CD14-positive monocyte (primary cell): ENCODE measurements around the gene GFI1B. TPM values are rescaled to one million over a fixed set of nuclear protein-coding genes. Genes with fewer than 3 reads are reported as not detected.

ENCODE experiments used
- DNase-seq, 3 donors: peaks; one replicate each; pipeline ENCODE4 v3.0.0-alpha.2; 2011 to 2022
- H2AFZ ChIP-seq: 2 replicates; pipeline ENCODE4 v1.6.0; 2012; ENCODE audit warnings: mild to moderate bottlenecking, low read depth, low read length, inconsistent platforms; ENCODE audit not compliant: insufficient read depth, poor library complexity, severe bottlenecking
- H3K27ac ChIP-seq, 2 donors: 1 replicate in 1 of 2; 2 replicates in 1 of 2; pipeline ENCODE4 v1.5.1; 2012 to 2013; ENCODE audit warnings: low read length in 2 of 2, control low read depth in 1 of 2, inconsistent platforms in 1 of 2, low read depth in 1 of 2, mild to moderate bottlenecking in 1 of 2
- H3K27me3 ChIP-seq, 2 donors: one replicate each; pipeline versions ENCODE4 v1.6.0 to v1.6.1; 2011 to 2013; ENCODE audit warnings: low read length in 2 of 2; ENCODE audit not compliant: control insufficient read depth in 2 of 2, insufficient read depth in 2 of 2
- H3K36me3 ChIP-seq, 2 donors: replicated peaks in 1 of 2; 1 replicate in 1 of 2; 2 replicates in 1 of 2; pipeline versions ENCODE4 v1.5.1 to v1.6.1; 2012 to 2013; ENCODE audit warnings: low read length in 2 of 2, control low read depth in 1 of 2, inconsistent platforms in 1 of 2, mild to moderate bottlenecking in 1 of 2; ENCODE audit not compliant: insufficient read depth in 2 of 2, control insufficient read depth in 1 of 2
- H3K4me1 ChIP-seq, 2 donors: 1 replicate in 1 of 2; 2 replicates in 1 of 2; pipeline versions ENCODE4 v1.5.1 to v1.6.1; 2012 to 2013; ENCODE audit warnings: low read length in 2 of 2, control low read depth in 1 of 2, inconsistent platforms in 1 of 2, mild to moderate bottlenecking in 1 of 2, moderate library complexity in 1 of 2; ENCODE audit not compliant: insufficient read depth in 2 of 2, control insufficient read depth in 1 of 2
- H3K4me2 ChIP-seq: replicated peaks from 2 replicates; pipeline ENCODE3; 2012; ENCODE audit warnings: low read length, moderate library complexity, mild to moderate bottlenecking; ENCODE audit not compliant: poor library complexity, severe bottlenecking; ENCODE audit errors: extremely low read depth
- H3K4me3 ChIP-seq, 3 experiments: fragments of 200-600 bp in 1 of 3; sonication (generic) in 1 of 3; replicated peaks in 1 of 3; 1 replicate in 2 of 3; 2 replicates in 1 of 3; pipeline ENCODE4 v1.5.1; 2011 to 2013; ENCODE audit warnings: low read length in 3 of 3, mild to moderate bottlenecking in 3 of 3, control low read depth in 2 of 3, low read depth in 2 of 3, inconsistent platforms in 1 of 3, moderate library complexity in 1 of 3
- H3K79me2 ChIP-seq: 2 replicates; pipeline ENCODE4 v1.6.0; 2012; ENCODE audit warnings: mild to moderate bottlenecking, control low read depth, inconsistent platforms, low read length, moderate library complexity; ENCODE audit not compliant: insufficient read depth
- H3K9ac ChIP-seq: 2 replicates; pipeline ENCODE4 v1.6.0; 2017; ENCODE audit warnings: low read length, mild to moderate bottlenecking; ENCODE audit not compliant: insufficient read depth, poor library complexity, severe bottlenecking
- H3K9me3 ChIP-seq, 2 donors: replicated peaks in 1 of 2; 1 replicate in 1 of 2; 2 replicates in 1 of 2; pipeline versions ENCODE4 v1.5.1 to v1.6.1; 2012 to 2013; ENCODE audit warnings: low read length in 2 of 2, control low read depth in 1 of 2; ENCODE audit not compliant: control insufficient read depth in 1 of 2, insufficient read depth in 1 of 2
- H4K20me1 ChIP-seq: 2 replicates; pipeline ENCODE4 v1.6.0; 2012; ENCODE audit warnings: mild to moderate bottlenecking, low read length, control low read depth, moderate library complexity; ENCODE audit not compliant: insufficient read depth
- H3K27ac Mint-ChIP-seq, 7 donors: one replicate each; pipeline ENCODE4 v1.8.0; 2020; ENCODE audit warnings: mild to moderate bottlenecking in 7 of 7, mixed read lengths in 7 of 7, moderate library complexity in 6 of 7, inconsistent platforms in 2 of 7
- H3K27me3 Mint-ChIP-seq, 3 donors: one replicate each; pipeline ENCODE4 v1.8.0; 2021 to 2022; ENCODE audit warnings: low read depth in 3 of 3, mild to moderate bottlenecking in 3 of 3, mixed read lengths in 3 of 3, moderate library complexity in 3 of 3, inconsistent platforms in 1 of 3
- H3K36me3 Mint-ChIP-seq, 2 donors: one replicate each; pipeline ENCODE4 v1.8.0; 2020; ENCODE audit warnings: mixed read lengths in 2 of 2, inconsistent platforms in 1 of 2, mild to moderate bottlenecking in 1 of 2
- H3K4me1 Mint-ChIP-seq: one replicate; pipeline ENCODE4 v1.8.0; 2020; ENCODE audit warnings: mild to moderate bottlenecking, mixed read lengths
- H3K4me3 Mint-ChIP-seq, 2 donors: one replicate each; pipeline ENCODE4 v1.8.0; 2020; ENCODE audit warnings: mild to moderate bottlenecking in 2 of 2, mixed read lengths in 2 of 2, moderate library complexity in 1 of 2
- H3K9me3 Mint-ChIP-seq, 7 donors: one replicate each; pipeline ENCODE4 v1.8.0; 2020 to 2022; ENCODE audit warnings: mixed read lengths in 7 of 7, mild to moderate bottlenecking in 6 of 7, moderate library complexity in 6 of 7, inconsistent platforms in 2 of 7
- WGBS: methylation state at CpG from one replicate; pipeline ENCODE4 v1.1.5; 2013; ENCODE audit warnings: missing lambda C conversion rate; ENCODE audit not compliant: insufficient coverage; 5-methylcytosine and 5-hydroxymethylcytosine counted together
- intact Hi-C, 2 donors: fragments of 100-400 bp; cut with micrococcal nuclease; formaldehyde crosslinking; loops; one replicate each; pipeline versions ENCODE4 v1.15.0 to v1.15.1; 2023
- polyA plus RNA-seq, 3 donors: library from polyadenylated mRNA; depleted of rRNA in 1 of 3; unstranded in 2 of 3; stranded (reverse) in 1 of 3; fragments of 300-500 nt in 2 of 3; fragments of >200 nt in 1 of 3; fragmentation: Illumina TruSeq in 2 of 3; gene quantifications; 1 replicate in 2 of 3; 2 replicates in 1 of 3; pipeline ENCODE4 v1.2.3, GENCODE V29; 2012 to 2021
- TF ChIP-seq, protein P1 (sequence below): fragments of 200-600 bp; IDR thresholded peaks from one replicate; pipeline ENCODE4 v1.8.0; 2022; ENCODE audit warnings: antibody characterized with exemption, mild to moderate bottlenecking

GFI1B gene
- polyA plus RNA-seq, 3 donors = 0.06 to 0.39 (median 0.21) TPM

DNA sequence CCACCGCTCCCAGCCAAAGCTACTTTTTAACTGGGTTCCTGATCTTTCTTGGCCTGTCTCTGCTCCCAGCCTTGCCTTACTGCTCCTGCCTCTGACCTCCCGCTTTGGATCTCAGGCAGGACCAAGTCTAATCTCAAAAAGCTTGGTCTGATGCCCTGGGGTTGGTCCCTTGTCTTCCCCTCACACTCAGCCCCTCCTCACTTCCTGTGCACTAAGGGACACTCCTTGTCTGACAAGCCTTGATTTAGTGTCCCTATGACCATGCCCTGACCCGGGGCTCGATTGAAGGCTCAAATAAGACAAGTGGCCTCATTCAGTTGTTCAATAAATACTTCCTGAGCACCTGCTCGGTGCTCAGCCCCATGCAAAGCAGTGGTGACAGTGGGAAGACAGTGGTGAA lies 48.6 kb downstream of the GFI1B start:
- Histone ChIP-seq H3K4me2 (no peak overlapping the region), H3K4me3 (no peak overlapping the region), H3K27me3 (no peaks in the 10 kb centered on the region), H4K20me1 (no peaks in the 10 kb centered on the region), H3K9ac (no peak overlapping the region), H3K27ac (no peak overlapping the region), H2AFZ (no peak overlapping the region), H3K79me2 (peaks cover 26% of the 10 kb centered on the region), H3K9me3 (no peaks in the 10 kb centered on the region), H3K4me1 (peaks cover 21 to 26% of the 10 kb centered on the region in 2 donors), H3K36me3 (no peaks in the 10 kb centered on the region)
- WGBS = 65% methylated on average over 3 of the region's 5 CpGs
- Mint-ChIP-seq H3K4me1 (peaks cover 28% of the 10 kb centered on the region), H3K4me3 (no peak overlapping the region), H3K27me3 (peaks cover 2 to 5% (median 3%) of the 10 kb centered on the region in 3 donors), H3K36me3 (no peaks in the 10 kb centered on the region), H3K9me3 (peaks cover 0 to 5% (median 0%) of the 10 kb centered on the region in 7 donors), H3K27ac (no peak overlapping the region)
- intact Hi-C loops = loop anchor here in 1 of 2 donors (10.0 kb wide), 1 partner anchor 458 kb away; no protein-coding TSS in a partner anchor
- no peak for DNase-seq
- TF ChIP-seq, protein P1, sequence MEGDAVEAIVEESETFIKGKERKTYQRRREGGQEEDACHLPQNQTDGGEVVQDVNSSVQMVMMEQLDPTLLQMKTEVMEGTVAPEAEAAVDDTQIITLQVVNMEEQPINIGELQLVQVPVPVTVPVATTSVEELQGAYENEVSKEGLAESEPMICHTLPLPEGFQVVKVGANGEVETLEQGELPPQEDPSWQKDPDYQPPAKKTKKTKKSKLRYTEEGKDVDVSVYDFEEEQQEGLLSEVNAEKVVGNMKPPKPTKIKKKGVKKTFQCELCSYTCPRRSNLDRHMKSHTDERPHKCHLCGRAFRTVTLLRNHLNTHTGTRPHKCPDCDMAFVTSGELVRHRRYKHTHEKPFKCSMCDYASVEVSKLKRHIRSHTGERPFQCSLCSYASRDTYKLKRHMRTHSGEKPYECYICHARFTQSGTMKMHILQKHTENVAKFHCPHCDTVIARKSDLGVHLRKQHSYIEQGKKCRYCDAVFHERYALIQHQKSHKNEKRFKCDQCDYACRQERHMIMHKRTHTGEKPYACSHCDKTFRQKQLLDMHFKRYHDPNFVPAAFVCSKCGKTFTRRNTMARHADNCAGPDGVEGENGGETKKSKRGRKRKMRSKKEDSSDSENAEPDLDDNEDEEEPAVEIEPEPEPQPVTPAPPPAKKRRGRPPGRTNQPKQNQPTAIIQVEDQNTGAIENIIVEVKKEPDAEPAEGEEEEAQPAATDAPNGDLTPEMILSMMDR = no peak

DNA sequence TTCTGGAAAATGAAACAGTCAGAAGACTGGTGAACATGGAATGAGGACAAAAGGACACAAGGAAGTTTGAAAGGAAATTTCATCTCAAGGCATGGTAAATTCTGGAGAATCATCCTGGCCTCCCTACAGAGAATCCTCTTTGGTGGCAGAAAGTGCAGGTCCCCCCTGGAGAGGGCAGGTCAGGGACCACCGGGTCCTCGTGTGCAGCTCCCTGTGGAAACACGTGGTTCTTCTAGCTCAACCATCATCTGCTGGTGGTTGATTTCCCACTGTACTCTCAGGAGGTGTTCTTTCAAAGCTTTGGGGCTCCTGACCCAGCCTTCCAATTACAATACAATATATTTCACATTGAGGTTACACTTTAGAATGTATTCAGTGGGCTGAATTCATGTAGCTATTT lies 49.7 kb downstream of the GFI1B start:
- no peak overlapping the region for H3K4me3 Mint-ChIP-seq
- TF ChIP-seq, protein P1 = no peak
- Histone ChIP-seq H4K20me1 (peaks cover 3% of the 10 kb centered on the region), H2AFZ (no peak overlapping the region), H3K4me1 (peaks cover 20 to 24% of the 10 kb centered on the region in 2 donors), H3K4me2 (no peak overlapping the region), H3K9ac (no peak overlapping the region), H3K9me3 (no peaks in the 10 kb centered on the region), H3K27me3 (no peaks in the 10 kb centered on the region), H3K36me3 (peaks cover 0 to 4% of the 10 kb centered on the region in 2 donors), H3K79me2 (peaks cover 37% of the 10 kb centered on the region), H3K4me3 (no peak overlapping the region), H3K27ac (no peak overlapping the region)
- H3K9me3 Mint-ChIP-seq = peaks cover 0 to 6% (median 0%) of the 10 kb centered on the region in 7 donors
- H3K36me3 Mint-ChIP-seq = peaks cover 1 to 8% of the 10 kb centered on the region in 2 donors
- 96% methylated on average over 3 of the region's 3 CpGs for WGBS
- H3K27me3 Mint-ChIP-seq = peaks cover 2 to 5% (median 3%) of the 10 kb centered on the region in 3 donors
- H3K4me1 Mint-ChIP-seq = peaks cover 24% of the 10 kb centered on the region
- no peak for DNase-seq
- peak overlapping the region in 1 of 7 donors; percentile 71 for H3K27ac Mint-ChIP-seq
- intact Hi-C loops = loop anchor here in 1 of 2 donors (10.0 kb wide), 1 partner anchor 457 kb away; no protein-coding TSS in a partner anchor
